GM10266 (cell line): ENCODE data around the gene VWC2L.

Source experiments
- DNase-seq: peaks from one replicate; pipeline ENCODE4 v3.0.0; 2012; ENCODE audit errors: extremely low spot score
- TF ChIP-seq, protein P1 (sequence below): IDR thresholded peaks from 2 replicates; pipeline ENCODE4 v1.5.1; 2012; ENCODE audit warnings: mild to moderate bottlenecking, low read depth; ENCODE audit not compliant: control insufficient read depth, insufficient read depth; ENCODE audit errors: missing control alignments

Gene VWC2L

DNA sequence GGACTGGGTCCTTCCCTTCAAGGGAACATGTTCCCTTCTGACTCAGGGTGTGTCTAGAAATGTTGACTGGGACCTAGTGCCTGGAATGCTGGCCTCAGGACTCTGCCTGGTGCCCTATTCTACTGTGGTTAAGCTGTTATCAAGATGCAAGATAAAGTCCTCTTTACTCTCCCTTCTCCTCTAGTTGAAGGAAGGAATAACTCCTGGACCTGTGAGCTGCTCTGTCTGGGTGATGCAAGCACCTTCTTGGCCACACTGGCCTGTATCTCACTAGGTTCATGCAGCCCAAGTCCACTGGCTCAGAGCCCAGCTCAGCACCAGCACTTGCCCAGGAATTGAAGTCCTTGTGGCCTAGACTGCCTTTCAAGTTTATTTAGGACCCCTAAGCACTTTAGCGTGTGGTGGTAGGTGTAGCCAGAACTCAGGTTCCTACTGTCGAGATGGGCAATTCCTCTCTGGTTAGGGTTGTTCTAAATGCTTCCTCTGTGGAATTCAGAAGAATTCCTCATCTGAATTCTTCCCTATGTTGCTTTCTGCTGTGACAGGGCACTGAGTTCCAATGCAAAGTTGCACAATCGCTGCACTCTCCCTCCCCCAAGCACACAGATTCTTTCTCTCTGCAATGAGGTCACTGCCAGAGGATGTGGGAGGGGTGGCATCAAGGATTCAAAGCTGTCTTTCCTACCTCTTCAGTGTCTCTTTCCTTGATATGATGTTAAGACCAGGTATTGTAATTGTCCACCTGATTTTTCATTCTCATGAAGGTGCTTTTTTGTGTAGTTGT, 54.7 kb downstream of the VWC2L start:
- DNase-seq: no peak
- TF ChIP-seq, protein P1, sequence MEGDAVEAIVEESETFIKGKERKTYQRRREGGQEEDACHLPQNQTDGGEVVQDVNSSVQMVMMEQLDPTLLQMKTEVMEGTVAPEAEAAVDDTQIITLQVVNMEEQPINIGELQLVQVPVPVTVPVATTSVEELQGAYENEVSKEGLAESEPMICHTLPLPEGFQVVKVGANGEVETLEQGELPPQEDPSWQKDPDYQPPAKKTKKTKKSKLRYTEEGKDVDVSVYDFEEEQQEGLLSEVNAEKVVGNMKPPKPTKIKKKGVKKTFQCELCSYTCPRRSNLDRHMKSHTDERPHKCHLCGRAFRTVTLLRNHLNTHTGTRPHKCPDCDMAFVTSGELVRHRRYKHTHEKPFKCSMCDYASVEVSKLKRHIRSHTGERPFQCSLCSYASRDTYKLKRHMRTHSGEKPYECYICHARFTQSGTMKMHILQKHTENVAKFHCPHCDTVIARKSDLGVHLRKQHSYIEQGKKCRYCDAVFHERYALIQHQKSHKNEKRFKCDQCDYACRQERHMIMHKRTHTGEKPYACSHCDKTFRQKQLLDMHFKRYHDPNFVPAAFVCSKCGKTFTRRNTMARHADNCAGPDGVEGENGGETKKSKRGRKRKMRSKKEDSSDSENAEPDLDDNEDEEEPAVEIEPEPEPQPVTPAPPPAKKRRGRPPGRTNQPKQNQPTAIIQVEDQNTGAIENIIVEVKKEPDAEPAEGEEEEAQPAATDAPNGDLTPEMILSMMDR: no peak

DNA sequence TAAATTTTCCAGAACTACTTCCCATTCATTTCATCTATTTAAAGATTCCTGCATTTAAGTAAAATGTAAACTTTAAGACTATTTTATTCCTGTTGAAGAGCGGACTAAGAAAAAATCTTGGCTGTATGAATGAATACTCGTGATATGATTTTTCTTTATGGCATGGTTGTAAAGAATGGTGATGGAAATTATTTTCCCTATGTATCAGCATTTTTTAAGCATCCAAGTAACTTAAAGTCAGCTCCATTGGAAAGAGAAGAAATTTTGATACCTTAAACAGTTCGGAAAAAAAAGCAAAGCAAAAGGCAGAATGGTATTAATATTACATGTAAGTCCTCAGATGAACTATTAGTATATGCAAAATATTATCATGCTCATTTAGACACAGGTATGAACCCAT, 58.9 kb downstream of the VWC2L start:
- TF ChIP-seq, protein P1: no peak
- no peak for DNase-seq

DNA sequence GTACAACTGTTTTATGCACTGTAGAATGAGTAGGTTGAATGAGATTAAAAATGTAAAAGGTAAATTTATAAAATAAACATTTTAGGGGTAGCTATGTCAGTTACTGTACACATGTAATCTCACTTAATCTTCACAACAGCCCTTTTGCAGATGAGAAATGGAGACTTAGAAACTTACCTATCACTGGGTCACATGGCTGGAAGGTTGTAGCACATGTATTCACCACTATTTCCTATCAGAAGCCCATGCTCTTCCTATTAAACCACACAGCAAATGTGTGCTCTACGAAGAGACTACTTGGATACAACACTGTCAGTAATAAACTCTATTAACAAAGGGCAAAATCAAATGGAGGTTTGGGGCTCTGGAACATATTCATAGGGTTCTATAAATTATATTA, 60.5 kb downstream of the VWC2L start:
- no peak for DNase-seq
- TF ChIP-seq, protein P1: no peak

DNA sequence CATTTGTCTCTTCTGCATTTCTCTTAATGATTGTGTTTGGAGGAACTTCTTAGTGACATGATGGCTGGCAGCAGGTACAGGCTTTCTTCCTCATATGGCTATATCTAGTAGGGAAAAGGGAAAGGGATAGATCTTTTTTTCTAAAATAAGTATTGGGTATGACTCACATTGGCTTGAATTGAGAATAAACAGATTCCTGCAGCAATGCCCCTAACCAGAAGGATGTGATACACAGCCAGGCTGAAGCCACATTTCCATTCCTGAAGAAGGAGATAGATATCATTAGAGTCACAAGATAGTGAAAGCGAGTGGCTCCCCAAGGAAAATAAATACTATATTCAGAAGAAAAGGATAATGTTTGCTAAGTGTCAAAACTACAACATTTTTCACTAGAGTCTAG, 61.1 kb downstream of the VWC2L start:
- TF ChIP-seq, protein P1: no peak
- DNase-seq: no peak

DNA sequence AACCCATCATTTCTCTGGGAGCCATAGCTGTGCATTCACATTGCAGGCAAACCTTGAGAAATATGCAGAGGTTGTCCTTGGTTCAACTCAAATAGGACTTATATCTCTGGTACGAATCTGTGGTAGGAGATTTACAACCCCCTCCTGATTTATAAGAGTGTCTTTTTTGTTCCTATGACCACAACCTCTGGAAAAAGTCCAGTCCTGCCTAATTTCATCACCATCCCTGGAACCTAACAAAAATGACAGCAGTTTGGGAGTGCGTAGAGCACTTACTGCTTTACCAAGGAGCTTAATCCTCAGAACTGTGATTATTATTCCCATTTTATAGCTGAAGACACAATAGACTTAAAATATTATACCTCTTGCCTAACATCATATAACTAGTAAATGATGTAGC, 66.5 kb downstream of the VWC2L start:
- TF ChIP-seq, protein P1: no peak

DNA sequence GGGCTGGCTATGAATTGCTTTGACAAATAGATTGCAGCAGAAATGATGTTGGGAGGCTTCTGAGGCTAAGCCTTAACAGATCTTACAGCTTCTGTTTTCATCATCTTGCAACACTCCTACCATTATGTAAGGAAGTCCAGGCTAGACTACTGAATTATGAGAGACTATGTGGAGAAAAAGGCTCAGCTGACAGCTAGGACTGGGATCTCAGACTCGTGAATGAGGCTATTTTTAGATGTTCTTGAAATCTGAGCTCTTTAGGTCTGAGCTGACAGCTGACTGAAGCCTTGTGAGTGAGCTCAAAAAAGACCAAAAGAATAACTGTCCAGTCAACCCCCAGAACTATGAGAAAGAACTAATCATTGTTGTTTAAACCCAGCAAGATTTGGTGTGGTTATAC, 70.3 kb downstream of the VWC2L start:
- DNase-seq: no peak
- TF ChIP-seq, protein P1: no peak

More for the DNA sequence above, 66.5 kb downstream of the VWC2L start:
- no peak for DNase-seq

DNA sequence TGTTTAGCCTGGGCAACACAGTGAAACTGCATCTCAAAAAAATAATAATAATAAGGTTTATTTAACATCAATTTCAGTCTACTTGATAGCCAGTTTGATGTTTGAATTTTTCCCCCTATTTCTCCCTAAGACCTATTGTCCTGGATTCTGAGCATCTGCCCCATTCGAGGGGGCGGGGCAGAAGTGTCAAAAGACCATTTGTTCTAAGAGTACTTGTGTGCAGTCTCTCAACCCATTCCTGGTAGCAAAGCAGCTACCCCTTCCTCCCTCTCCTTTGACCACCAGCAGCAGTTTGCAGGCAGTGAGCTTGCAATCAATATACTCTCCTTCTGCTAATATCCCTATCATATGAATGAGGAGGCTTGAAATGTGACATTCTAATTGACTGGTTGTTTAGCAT, 71.9 kb downstream of the VWC2L start:
- no peak for DNase-seq
- TF ChIP-seq, protein P1: no peak
